Lower lobe of right lung (tissue), 2 donors: ENCODE results near the gene ACACB. TPM values are rescaled to one million over a fixed set of nuclear protein-coding genes. Genes with fewer than 3 reads are reported as not detected.
A peak's percentile ranks its signal among the peaks of the same experiment; 100 is the strongest.
"Not testable (repeated sequence)": the region's sequence is repeated elsewhere in the genome, so short reads cannot be mapped to it uniquely, and the experiment has no call there.

ENCODE experiments used
- ATAC-seq, 2 donors: fragments of 200-7000 bp; cut with Tn5 transposase; one replicate each; pipeline ENCODE4 v1.9.1; 2020 to 2022; ENCODE audit warnings: mild to moderate bottlenecking in 2 of 2, moderate library complexity in 2 of 2
- DNase-seq: peaks from one replicate; pipeline ENCODE4 v3.0.0-alpha.2; 2020
- H3K27ac ChIP-seq: fragments of 200-600 bp; one replicate; pipeline ENCODE4 v1.8.0; 2022
- H3K27me3 ChIP-seq: fragments of 200-600 bp; one replicate; pipeline ENCODE4 v1.8.0; 2022; ENCODE audit warnings: low read depth
- H3K36me3 ChIP-seq: fragments of 200-600 bp; one replicate; pipeline ENCODE4 v1.8.0; 2022; ENCODE audit warnings: mild to moderate bottlenecking
- H3K4me1 ChIP-seq: fragments of 200-600 bp; one replicate; pipeline ENCODE4 v1.8.0; 2022
- H3K4me3 ChIP-seq: fragments of 200-600 bp; one replicate; pipeline ENCODE4 v1.8.0; 2022; ENCODE audit warnings: mild to moderate bottlenecking
- H3K9me3 ChIP-seq: fragments of 200-600 bp; one replicate; pipeline ENCODE4 v1.8.0; 2022
- CTCF ChIP-seq: fragments of 200-600 bp; IDR thresholded peaks from one replicate; pipeline ENCODE4 v1.8.0; 2022; ENCODE audit warnings: antibody characterized with exemption, mild to moderate bottlenecking
- intact Hi-C: fragments of 100-400 bp; cut with DNase I; formaldehyde crosslinking; loops from one replicate; pipeline ENCODE4 v1.11.0; 2022
- total RNA-seq: library from RNA; stranded (reverse); fragmentation: NEBNext Ultra II Directional; extraction: Animal tissue kit (Norgen Biotek cat#: 25700); gene quantifications from one replicate; pipeline ENCODE4 v1.2.1, GENCODE V29; 2021
- donor health status: DM: no; HTN: yes; CAD: no; lungs with severe emphysema.

Gene ACACB
- total RNA-seq, 1 donor from 2014 or later: 42.5 TPM

- H3K4me1 ChIP-seq: peaks cover 5% of the 10 kb centered on the region
- no peak overlapping the region for H3K4me3 ChIP-seq
- no peak overlapping the region for H3K27ac ChIP-seq
- H3K27me3 ChIP-seq: no peaks in the 10 kb centered on the region
- H3K36me3 ChIP-seq: peaks cover 4% of the 10 kb centered on the region
- intact Hi-C loops: no loop called here
- no peak for TF ChIP-seq CTCF
- ATAC-seq (no peak), DNase-seq (no peak)
- H3K9me3 ChIP-seq: no peaks in the 10 kb centered on the region
Measured at GRCh38 chr12:109144224-109144623, 27.8 kb downstream of the ACACB start.

GRCh38 chr12:109147126-109147525, 30.7 kb downstream of the ACACB start:
- not testable (repeated sequence) for H3K9me3 ChIP-seq, ATAC-seq, H3K27ac ChIP-seq

GRCh38 chr12:109147954-109148353, 31.6 kb downstream of the ACACB start:
- H3K27ac ChIP-seq: no peak overlapping the region
- no peaks in the 10 kb centered on the region for H3K9me3 ChIP-seq
- peaks cover 5% of the 10 kb centered on the region for H3K4me1 ChIP-seq
- no peaks in the 10 kb centered on the region for H3K27me3 ChIP-seq
- ATAC-seq: peak; percentile 65 to 71
- no peak overlapping the region for H3K4me3 ChIP-seq
- TF ChIP-seq CTCF: no peak
- no peak for DNase-seq
- peaks cover 4% of the 10 kb centered on the region for H3K36me3 ChIP-seq
- intact Hi-C loops: no loop called here

More at GRCh38 chr12:109147126-109147525, 30.7 kb downstream of the ACACB start:
- H3K27me3 ChIP-seq, DNase-seq, H3K4me1 ChIP-seq, H3K4me3 ChIP-seq, intact Hi-C loops, H3K36me3 ChIP-seq: not testable (repeated sequence)

- Histone ChIP-seq H3K27me3 (no peaks in the 10 kb centered on the region), H3K36me3 (peaks cover 4% of the 10 kb centered on the region), H3K27ac (no peak overlapping the region), H3K9me3 (no peaks in the 10 kb centered on the region), H3K4me1 (peaks cover 16% of the 10 kb centered on the region), H3K4me3 (no peak overlapping the region)
- no peak for ATAC-seq
- no peak for TF ChIP-seq CTCF
- DNase-seq: no peak
- intact Hi-C loops: no loop called here
Measured at GRCh38 chr12:109150124-109150640, 33.8 kb downstream of the ACACB start.

GRCh38 chr12:109151457-109151856, 35.1 kb downstream of the ACACB start:
- no peak for TF ChIP-seq CTCF
- H3K27ac ChIP-seq: no peak overlapping the region
- H3K9me3 ChIP-seq: no peaks in the 10 kb centered on the region
- no peak overlapping the region for H3K4me3 ChIP-seq
- no peak for DNase-seq
- peaks cover 4% of the 10 kb centered on the region for H3K36me3 ChIP-seq
- intact Hi-C loops: no loop called here
- H3K27me3 ChIP-seq: no peaks in the 10 kb centered on the region
- no peak for ATAC-seq
- peaks cover 21% of the 10 kb centered on the region for H3K4me1 ChIP-seq

GRCh38 chr12:109153821-109154441, 37.5 kb downstream of the ACACB start:
- peak overlapping the region; percentile 80 for H3K27ac ChIP-seq
- H3K9me3 ChIP-seq: no peaks in the 10 kb centered on the region
- TF ChIP-seq CTCF: no peak
- H3K36me3 ChIP-seq: no peaks in the 10 kb centered on the region
- peaks cover 27% of the 10 kb centered on the region for H3K4me1 ChIP-seq
- peak; percentile 1 to 9 for ATAC-seq
- H3K4me3 ChIP-seq: peak overlapping the region; percentile 75
- no peak for DNase-seq
- intact Hi-C loops: no loop called here
- H3K27me3 ChIP-seq: no peaks in the 10 kb centered on the region
